Activated CD8-positive, alpha-beta memory T cell treated with anti-CD3 and anti-CD28 coated beads, Interleukin-2, amount 50 U/mL, for 24 hours (primary cell): ENCODE measurements around the gene KNDC1.
"Not testable (repeated sequence)": the region's sequence is repeated elsewhere in the genome, so short reads cannot be mapped to it uniquely, and the experiment has no call there.

Experiments used
- DNase-seq: peaks from one replicate; pipeline ENCODE4 v3.0.0-alpha.2; 2020; ENCODE audit errors: extremely low read depth

Gene KNDC1

GRCh38 chr10:133221756-133222155 lies 61.7 kb downstream of the KNDC1 start:
- DNase-seq: not testable (repeated sequence)

GRCh38 chr10:133224076-133224475 lies 64.1 kb downstream of the KNDC1 start:
- DNase-seq: no peak

- no peak for DNase-seq
These were observed 64.8 kb downstream of the KNDC1 start for GRCh38 chr10:133224756-133225372.

GRCh38 chr10:133225707-133226191 lies 65.7 kb downstream of the KNDC1 start:
- DNase-seq: no peak

- DNase-seq: no peak
These were observed 66.3 kb downstream of the KNDC1 start for GRCh38 chr10:133226251-133226808.

- no peak for DNase-seq
These were observed 67.2 kb downstream of the KNDC1 start for GRCh38 chr10:133227256-133227655.

GRCh38 chr10:133229265-133230043 lies 69.4 kb downstream of the KNDC1 start:
- no peak for DNase-seq

- no peak for DNase-seq
These were observed 70.0 kb downstream of the KNDC1 start, which contains the start of gene UTF1 for GRCh38 chr10:133230044-133230361. Gene UTF1, plus strand, starts transcription at chr10:133230217. Its CDS starts 72 bp downstream, at chr10:133230289.

- no peak for DNase-seq
These were observed 70.6 kb downstream of the KNDC1 start for GRCh38 chr10:133230387-133231195.

GRCh38 chr10:133231244-133231945 lies 71.4 kb downstream of the KNDC1 start:
- DNase-seq: no peak

- DNase-seq: no peak
These were observed 72.0 kb downstream of the KNDC1 start for GRCh38 chr10:133231946-133232574.

GRCh38 chr10:133234796-133235195 lies 74.8 kb downstream of the KNDC1 start:
- not testable (repeated sequence) for DNase-seq

- no peak for DNase-seq
These were observed 75.3 kb downstream of the KNDC1 start for GRCh38 chr10:133235265-133235855.

- no peak for DNase-seq
These were observed 75.9 kb downstream of the KNDC1 start for GRCh38 chr10:133235932-133236331.

GRCh38 chr10:133236401-133237240 lies 76.6 kb downstream of the KNDC1 start:
- DNase-seq: no peak

- DNase-seq: no peak
These were observed 77.2 kb downstream of the KNDC1 start for GRCh38 chr10:133237241-133237587.

GRCh38 chr10:133237588-133238465 lies 77.8 kb downstream of the KNDC1 start, which contains the start of gene VENTX:
Gene VENTX, plus strand, starts transcription at chr10:133237855. Its CDS starts 60 bp downstream, at chr10:133237915.
- no peak for DNase-seq

- DNase-seq: no peak
These were observed 78.4 kb downstream of the KNDC1 start for GRCh38 chr10:133238466-133238804.

- DNase-seq: no peak
These were observed 80.0 kb downstream of the KNDC1 start for GRCh38 chr10:133239990-133240389.
